Sigmoid colon (tissue), 4 donors: ENCODE measurements around the gene SLC16A3.

Experiments used
- EP300 ChIP-seq, 4 donors: sonication (generic); formaldehyde crosslinking; IDR thresholded peaks; one replicate each; pipeline ENCODE4 v1.6.1; 2017; ENCODE audit warnings: antibody characterized with exemption in 4 of 4
- POLR2A ChIP-seq, 2 donors: fragments of 450-650 bp; IDR thresholded peaks; one replicate each; pipeline ENCODE4 v1.6.1; 2016; ENCODE audit warnings: antibody characterized with exemption in 2 of 2, mild to moderate bottlenecking in 2 of 2, moderate library complexity in 2 of 2
- TF ChIP-seq, protein P1 (sequence below), 4 experiments: fragments of 450-650 bp in 3 of 4; fragments of 200-600 bp in 1 of 4; IDR thresholded peaks; one replicate each; pipeline ENCODE4 v1.5.1; 2016 to 2019; ENCODE audit warnings: antibody characterized with exemption in 4 of 4, mild to moderate bottlenecking in 3 of 4, moderate library complexity in 2 of 4

DNA sequence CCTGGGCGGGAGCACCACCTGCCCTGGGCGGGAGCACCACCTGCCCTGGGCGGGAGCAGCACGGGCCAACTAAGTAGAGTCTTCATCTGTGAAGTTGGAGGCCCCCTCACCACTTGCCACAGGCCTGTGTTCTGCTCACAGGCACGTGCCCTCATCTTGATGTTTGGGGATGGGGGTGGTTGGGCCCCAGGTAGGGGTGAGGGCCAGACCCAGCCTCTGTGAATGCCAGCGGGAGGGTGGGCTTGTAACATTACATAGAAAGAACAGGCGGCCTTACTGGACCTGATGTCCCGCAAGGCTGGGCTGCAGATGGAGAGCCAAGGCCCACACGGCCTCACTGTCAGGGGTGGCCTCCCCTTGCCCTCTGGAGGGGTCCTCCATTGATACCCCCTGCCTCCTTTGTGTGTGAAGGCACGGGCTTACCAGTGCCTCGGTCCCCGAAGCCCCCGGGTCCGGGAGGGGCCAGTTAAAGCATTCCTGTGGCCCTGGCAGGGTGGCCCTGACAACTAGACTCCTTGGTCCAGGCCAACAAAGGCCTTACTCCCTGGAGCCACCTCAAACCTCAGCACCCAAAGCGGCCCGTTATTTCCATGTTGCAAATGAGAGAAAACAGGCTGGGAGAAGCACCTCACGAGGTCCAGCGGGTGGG, 1.1 kb upstream of the SLC16A3 start:
- TF ChIP-seq, protein P1, sequence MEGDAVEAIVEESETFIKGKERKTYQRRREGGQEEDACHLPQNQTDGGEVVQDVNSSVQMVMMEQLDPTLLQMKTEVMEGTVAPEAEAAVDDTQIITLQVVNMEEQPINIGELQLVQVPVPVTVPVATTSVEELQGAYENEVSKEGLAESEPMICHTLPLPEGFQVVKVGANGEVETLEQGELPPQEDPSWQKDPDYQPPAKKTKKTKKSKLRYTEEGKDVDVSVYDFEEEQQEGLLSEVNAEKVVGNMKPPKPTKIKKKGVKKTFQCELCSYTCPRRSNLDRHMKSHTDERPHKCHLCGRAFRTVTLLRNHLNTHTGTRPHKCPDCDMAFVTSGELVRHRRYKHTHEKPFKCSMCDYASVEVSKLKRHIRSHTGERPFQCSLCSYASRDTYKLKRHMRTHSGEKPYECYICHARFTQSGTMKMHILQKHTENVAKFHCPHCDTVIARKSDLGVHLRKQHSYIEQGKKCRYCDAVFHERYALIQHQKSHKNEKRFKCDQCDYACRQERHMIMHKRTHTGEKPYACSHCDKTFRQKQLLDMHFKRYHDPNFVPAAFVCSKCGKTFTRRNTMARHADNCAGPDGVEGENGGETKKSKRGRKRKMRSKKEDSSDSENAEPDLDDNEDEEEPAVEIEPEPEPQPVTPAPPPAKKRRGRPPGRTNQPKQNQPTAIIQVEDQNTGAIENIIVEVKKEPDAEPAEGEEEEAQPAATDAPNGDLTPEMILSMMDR (IDR thresholded peaks at IDR 0.05) = no peak
- TF ChIP-seq POLR2A (IDR thresholded peaks at IDR 0.05) (no peak), EP300 (IDR thresholded peaks at IDR 0.05) (no peak)
